HG03060 (cell line): Measurements from ENCODE around the gene ERCC2.

ENCODE experiments used
- ATAC-seq: cut with Tn5 transposase; IDR thresholded peaks from one replicate; pipeline ENCODE4 v1.9.1; 2021; ENCODE audit warnings: low read depth, moderate number of reproducible peaks; ENCODE audit not compliant: unreplicated experiment

The ERCC2 gene

DNA sequence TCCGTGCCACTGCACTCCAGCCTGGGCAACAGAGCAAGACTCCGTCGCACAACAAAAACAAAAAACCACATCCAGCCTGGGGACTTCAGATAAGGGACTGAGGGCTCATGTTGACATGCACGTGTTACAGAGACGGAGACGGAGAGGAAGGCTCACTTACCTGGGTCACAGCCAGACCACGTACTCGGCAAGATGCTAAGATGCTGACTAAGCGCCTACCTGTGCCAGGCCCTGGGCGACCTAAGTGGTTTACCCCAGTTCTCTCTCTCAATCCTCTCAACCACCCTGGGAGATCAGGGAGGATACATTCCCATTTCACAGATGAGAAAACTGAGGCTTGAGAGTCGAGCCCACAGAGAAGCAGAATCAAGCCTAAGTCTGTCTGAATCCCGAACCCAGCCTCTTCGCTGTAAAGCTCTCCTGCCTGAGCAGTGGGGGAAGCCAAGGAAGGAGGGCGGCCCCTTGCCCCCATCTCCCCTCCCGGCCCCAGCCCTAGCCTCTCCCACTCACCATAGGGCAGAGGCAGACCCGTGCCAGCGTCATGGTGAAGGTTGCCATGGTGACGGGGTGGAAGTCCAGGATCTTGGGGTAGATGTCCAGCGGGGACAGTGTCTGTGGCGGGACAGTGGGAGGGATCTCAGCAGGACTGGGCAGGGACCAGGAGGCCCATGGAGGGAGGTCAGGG lies 13.5 kb downstream of the ERCC2 start:
- ATAC-seq, result no peak

DNA sequence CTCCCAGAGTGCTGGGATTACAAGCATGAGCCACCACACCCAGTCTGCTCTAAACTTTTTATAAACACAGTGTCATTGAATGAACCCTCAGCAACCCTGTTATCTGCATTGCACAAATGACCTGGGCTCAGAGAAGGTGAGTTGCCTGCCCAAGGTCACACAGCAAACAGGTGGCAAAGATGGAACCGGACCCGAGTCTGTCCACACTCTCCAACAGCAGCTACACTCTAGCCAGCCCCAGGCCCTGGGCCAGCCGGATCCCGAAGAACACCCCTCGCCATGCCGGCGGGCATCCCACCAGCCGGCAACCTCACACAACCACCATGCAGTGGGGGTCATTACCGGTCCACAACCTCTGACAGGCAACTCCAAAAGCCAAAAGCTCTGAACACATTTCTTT lies 14.5 kb downstream of the ERCC2 start:
- no peak for ATAC-seq

DNA sequence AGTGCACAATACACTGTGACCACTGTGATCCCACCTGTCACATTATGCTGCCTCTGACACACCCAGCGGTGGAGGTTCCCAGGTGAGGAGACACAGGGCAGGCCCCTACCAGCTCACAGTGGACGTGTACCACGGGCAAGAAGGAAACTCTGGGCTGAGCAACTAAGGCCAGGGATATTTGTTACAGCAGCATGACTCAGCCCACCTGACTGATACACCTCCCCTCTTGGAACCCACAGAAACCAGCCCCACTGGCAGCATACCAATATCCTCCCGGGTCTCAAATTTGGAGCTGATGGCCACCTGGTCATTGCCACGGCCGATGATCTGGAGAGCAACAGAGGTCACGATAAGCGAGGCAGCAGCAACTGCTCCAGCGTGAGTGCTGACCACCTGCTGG lies 15.0 kb downstream of the ERCC2 start:
- no peak for ATAC-seq

DNA sequence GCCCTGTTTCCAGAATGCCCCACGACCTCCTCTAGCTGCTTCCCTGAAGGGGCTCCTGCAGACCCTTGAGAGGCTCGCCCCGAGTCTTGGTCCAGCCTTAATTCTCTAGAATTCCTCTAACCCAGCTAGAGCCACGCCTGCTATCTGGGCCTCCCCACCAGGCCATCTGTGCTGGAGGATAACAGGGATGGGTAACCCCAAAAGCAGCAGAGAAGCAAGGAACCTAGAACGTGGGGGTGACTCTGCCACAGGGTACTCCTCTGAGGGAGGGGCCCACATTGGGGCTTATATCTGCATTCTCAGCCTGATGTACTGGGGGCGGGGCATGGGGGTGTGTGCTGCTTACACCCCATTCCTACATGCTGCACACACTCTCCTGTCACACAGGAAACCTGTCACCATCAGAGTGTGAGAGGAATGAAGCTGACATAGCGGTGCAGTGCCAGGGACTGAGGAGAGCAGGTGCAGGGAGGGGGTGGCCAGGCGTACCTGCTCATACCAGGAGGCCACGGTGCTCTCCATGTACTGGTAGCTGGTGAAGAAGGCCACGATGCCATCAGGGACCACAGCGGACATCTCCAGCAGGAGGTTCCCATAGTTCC lies 16.0 kb downstream of the ERCC2 start:
- no peak for ATAC-seq

DNA sequence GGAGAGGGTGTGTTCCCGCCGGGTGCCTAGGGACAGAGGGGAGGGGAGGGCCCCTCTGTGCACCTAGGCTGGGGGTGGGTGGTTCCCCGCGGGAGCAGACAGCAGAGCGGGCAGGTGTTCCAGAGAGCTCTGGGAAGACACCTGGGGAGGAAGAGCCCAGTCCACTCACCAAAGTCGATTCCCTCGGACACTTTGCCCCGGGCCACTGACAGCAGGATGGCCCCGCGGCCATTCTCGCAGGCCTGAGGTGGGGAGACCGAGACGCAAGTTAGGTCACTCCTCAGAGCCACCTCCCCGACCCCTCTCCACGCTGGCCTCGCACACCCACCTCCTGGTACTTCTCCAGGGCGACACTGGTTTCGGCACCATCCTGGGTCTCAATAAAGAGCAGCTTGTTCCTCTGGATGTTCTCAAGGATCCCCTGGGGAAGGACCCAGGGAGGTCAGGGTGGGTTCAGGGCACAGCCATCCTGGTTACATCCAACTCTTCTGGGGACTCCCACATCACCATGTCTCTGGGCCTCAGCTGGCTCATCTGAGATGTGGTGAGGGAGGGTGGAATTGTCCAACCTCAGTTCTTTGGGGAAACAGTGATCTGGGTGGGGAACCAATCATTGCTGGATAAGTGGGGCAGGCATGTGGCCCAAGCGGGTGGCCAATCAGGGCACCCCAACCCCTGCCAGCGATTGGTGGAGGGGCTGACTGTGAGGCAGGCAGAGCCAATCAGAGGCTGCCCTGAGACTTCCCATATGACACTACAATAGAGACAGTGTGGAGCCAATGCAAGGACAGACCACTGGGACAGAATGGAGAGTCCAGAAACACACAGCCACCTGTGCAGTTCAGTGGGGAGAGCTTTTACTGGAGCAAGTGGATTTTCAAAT lies 17.2 kb downstream of the ERCC2 start:
- ATAC-seq, result no peak

DNA sequence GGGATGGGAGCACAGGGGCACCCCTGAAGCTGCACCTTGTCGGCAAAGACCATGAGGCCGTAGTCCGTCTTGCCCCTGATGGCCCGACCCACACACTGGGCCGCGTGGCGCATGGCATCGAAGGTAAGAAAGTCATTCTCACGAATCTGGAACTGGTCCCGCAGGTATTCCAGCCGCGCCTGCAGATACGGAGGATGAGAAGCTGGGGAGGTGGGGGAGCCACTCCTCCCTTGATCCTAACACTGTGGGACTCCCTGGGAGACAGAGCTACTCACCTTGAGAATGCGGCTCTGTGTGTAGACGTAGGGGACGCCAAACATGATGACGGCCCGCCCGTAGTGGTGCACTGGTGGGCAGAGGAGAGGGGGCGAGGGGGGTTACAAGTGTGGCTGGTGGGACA lies 17.9 kb downstream of the ERCC2 start:
- no peak for ATAC-seq

DNA sequence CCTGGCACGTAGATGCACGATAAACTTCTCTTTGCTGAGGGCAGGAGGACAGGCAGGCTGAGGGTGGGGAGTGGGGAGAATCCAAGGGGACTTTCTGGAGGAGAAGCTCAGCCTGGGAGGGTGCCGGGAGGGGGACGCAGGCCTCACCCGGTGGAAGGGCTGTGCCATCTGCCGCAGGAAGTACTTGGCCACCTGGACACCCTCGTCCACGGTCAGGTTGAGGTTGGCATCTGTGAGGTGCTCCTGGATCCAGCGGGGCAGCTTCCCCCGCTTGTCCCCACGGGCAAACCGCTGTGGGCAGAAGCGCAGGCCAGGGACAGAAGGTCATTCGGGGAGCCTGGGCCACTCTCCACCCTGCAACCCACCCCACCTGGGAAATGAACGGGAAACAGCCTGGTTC lies 18.3 kb downstream of the ERCC2 start:
- ATAC-seq, result no peak

DNA sequence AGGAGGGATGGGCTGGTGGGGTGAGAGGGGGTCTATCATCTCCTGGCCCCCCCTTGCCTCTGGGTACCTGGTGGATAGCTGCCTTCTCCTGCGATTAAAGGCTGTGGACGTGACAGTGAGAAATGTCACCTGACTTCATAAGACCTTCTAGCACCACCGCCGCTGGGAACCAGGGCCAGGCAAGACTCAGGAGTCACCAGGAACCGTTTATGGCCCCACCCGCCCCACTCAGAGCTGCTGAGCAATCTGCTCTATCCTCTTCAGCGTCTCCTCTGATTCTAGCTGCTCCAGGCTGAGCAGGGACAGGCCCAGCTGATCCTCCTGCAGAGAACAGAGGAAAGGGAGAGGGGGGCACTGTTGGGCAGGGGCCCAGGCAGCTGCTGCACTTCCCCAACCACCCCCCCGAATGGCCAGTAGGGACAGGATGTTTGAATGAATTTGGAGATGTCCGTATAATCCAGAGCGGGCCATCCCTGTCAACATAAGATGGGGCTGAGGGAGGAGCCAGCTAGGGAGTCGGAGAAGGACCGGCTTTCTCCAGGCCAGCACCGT lies 18.9 kb downstream of the ERCC2 start:
- ATAC-seq, result no peak

DNA sequence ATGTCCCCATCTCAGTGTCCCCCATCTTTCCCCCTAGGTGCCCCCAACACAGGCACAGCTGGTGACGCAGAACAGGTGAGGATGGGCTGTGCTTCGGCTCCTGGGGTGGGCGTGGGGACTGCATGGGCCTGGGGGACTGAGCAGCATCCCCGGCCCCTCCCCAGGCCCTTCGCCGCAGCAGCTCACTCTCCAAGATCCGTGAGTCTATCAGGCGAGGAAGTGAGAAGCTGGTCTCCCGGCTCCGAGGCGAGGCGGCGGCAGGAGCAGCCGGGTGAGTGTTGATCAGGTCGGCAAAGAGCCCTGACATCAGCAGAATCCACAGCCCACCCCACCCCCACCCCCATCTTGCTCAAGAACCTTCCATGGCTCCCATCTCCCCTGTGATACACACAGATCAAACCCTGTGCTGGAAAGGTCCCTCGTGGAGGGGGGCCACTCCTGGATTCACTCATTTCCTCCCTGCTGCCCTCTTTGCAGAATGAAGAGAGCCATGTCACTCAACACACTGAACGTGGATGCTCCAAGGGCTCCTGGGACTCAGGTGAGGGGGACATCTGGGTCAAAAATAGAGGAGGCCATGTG lies 19.8 kb downstream of the ERCC2 start:
- ATAC-seq, result no peak

DNA sequence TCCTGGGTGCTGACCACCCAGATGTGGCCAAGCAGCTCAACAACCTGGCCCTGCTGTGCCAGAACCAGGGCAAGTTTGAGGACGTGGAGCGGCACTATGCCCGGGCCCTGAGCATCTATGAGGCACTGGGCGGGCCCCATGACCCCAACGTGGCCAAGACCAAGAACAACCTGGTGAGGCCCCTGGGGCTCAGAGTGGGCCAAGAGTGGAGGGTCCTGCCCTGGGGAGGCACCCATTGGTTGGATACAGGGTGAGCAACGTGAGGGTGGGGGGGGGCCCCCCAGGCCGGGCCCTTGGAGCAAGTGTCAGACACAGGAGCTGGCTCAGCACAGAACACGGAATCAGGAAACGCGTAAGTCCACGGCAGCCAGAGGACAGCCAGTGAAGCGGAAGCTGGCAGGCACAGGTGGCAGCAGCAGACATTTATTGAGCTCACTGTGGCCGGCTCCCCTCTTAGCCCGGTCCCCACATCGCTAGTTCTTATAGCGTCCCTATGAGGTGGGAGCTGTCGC lies 20.9 kb downstream of the ERCC2 start:
- ATAC-seq, result no peak

DNA sequence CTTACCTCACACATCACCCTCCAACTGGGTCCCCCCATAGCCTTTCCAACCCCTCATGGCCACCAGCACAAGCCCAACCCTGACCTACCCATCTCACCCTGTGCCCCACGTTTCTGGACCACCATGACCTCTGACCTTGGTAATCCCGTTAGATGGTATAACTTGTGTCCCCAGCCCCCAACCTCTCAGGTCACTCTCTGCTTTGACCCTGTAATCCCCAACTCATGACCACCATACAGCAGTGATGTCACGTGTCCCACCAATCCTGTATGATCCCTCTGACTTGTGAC lies 21.3 kb downstream of the ERCC2 start:
- ATAC-seq, result no peak

DNA sequence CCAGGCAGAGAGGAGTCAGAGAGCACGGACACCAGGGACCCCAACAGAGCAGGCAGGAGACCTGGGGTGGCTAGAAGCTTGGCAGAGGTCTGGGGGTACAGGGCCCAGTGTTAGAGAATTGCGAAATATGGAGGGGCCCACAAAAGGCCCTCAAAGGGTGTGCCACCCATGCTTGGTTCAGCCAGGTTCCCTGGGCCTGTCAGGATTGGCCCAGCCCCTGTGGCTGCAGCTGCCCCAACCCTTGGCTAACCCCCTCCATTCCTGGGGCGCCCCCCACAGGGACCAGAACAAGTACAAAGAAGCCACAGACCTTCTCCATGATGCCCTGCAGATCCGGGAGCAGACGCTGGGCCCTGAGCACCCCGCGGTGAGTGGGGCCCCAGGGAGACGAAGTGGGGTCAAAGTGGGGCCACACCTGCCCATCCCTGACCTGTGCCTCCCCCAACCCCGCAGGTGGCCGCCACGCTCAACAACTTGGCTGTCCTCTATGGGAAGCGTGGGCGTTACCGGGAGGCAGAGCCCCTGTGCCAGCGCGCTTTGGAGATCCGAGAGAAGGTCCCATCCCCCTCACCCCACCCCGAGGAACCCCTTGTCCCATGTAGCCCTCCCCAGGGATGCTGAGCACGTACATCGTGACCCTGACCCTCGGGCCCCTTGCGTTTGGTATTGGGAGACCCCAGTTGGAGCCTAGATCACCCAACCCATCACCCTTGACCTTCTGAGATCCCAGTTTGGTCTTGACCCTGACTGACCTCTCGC lies 21.8 kb downstream of the ERCC2 start:
- ATAC-seq, result no peak

DNA sequence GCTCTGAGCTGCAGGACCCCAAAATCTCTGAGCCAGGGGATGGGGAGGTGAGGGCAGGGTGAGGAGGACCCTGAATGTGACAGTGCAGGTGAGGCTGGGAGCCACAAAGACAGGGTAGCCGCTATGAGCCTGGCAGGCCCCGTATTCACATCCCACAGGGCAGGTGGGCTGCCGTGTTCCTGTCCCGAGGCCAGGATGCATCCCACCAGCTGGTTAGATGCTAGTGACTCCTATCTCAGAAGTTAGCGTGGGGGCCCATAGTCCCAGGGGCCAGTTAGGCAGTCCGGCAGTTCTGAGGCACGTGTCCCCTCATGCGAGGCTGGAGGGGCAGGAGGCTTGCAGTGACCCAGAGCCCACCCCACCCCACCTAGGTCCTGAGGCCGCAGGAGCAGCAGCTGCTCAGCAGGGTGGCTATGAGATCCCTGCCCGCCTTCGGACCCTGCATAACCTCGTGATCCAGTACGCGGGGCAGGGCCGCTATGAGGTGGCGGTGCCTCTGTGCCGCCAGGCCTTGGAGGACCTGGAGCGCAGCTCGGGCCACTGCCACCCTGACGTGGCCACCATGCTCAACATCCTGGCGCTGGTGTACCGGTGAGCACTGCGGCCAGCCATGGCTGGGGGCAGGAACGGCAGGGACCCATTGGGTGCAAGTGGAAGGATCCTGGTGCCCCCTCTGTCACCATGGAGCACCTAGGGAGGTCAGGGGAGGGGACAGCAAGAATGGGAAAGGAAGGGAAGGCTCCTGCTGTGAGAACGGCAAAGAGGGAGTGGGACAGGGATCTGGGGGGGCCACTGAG lies 22.6 kb downstream of the ERCC2 start:
- no peak for ATAC-seq

DNA sequence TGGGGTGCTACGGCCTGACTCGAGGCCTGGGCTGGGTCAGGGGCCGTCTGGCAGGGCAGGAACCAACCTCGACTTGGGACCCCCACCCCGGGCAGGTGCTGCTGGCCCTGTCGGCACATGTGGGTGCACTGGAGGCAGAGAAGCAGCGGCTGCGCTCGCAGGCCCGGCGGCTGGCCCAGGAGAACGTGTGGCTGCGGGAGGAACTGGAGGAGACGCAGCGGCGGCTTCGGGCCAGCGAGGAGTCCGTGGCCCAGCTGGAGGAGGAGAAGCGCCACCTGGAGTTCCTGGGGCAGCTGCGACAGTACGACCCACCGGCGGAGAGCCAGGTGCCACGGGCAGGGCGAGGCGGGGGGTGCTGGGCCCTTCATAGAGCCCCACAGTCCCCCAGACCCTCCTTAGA lies 23.9 kb downstream of the ERCC2 start:
- ATAC-seq, result no peak

DNA sequence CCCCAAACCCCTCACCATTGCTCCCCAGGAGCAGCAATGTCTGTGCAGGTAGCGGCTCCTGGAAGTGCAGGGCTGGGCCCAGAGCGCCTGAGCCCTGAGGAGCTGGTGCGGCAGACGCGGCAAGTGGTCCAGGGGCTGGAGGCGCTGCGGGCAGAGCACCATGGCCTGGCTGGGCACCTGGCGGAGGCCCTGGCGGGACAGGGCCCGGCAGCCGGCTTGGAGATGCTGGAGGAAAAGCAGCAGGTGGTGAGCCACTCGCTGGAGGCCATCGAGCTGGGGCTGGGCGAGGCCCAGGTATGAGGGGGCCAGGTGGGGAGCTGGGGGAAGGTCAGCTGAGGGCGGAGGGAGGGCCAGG lies 24.9 kb downstream of the ERCC2 start:
- no peak for ATAC-seq

DNA sequence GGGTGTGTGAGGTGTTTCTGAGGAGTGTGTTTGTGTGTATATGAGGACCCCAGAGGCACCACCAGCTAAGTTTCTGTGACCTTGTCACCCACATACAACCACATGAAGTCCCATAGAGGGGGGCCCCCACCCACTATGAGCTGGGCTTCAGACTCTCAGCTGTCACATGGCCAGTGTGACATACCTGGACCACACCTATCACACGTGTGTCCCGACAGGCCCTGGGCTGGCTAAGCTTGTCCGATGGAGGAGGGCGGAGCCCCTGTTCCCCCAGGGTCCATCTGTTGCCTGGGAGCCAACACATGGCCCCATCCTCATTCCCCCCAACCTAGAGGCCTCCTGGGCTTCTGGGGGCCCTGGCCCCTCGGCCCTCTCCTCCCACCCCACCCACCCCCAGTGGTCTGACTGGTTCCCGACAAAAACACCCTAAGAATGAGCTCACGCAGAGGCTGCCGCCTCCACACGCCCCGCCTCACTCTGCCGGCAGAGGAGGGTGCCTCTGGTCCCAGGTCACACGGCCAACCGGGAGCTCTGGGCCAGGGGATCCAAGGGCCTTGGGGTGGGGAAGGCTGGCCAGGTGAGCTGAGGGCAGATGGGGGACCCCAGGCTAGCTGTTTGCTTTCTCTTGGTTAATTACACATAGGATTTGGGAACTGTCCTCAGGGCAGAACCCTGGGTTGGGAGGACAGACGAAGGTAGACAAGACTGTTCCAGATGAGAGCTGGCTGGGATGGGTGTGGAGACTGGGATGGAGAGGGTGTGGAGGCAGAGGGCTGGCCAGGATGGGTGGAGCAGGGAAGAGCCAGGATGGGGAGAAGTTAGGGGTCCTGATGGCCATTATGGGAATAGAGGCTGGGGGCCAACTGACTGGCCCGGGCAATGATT lies 25.5 kb downstream of the ERCC2 start:
- no peak for ATAC-seq

DNA sequence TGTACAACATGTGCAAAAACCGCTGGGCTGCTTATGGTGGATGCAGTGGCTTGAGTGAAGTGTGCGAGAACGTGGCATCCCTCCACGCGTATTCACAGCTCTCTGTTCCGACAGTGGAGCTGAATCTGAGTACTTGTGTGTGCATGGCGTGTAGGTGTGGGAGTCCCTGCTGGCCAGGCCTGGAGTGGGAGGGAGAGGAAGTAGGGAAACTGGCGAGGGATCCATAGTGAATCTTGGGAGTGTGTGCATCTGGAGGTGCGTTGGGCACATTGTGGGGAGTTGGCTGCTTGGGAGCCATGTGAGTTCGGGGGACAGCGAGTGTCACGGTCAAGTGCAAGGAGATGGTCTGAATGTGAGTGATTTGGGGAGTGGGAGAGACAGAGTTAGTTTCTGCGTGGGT lies 27.5 kb downstream of the ERCC2 start:
- ATAC-seq, result no peak

DNA sequence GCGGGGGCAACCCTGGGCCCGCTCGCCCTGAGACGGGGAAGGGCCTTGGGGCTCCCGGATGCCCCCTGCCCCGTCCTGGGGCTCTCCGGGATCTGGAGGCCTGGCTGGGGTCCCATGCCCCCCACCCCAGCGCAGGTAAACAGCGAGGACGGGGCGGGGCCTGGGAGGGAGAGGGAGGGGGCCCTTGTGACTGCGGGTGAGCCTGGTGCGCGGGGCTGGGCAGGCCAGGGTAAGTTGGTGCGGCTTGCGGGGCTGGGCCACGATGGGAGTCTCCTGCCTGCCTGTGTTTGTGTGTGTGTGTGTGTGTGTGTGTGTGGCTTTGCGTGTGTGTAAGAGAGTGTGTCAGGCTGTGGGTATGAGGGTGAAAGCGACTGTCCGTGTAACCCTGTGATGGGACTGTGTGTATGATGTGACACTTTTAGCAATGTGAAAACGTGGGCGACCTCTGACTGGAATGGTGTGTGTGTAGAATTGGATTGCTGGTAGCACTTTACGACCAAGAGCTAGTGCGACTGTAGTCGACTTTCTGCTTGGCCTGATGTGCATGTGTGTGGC lies 29.4 kb downstream of the ERCC2 start:
- no peak for ATAC-seq
